GM19043 (cell line): ENCODE results near the gene RUBCNL.
"Not testable (repeated sequence)": the region's sequence is repeated elsewhere in the genome, so short reads cannot be mapped to it uniquely, and the experiment has no call there.

Source experiments
- ATAC-seq: cut with Tn5 transposase; IDR thresholded peaks from one replicate; pipeline ENCODE4 v1.9.1; 2021; ENCODE audit warnings: low read depth; ENCODE audit not compliant: unreplicated experiment

The RUBCNL gene

GRCh38 chr13:46387064-46387851 is at the start of gene RUBCNL:
RUBCNL (minus strand) TSS chr13:46387252; CDS start chr13:46372475, 14,777 bp downstream.
- no peak for ATAC-seq

- ATAC-seq, result not testable (repeated sequence)
These were observed 42.5 kb upstream of the RUBCNL start for GRCh38 chr13:46429558-46429957.

GRCh38 chr13:46405457-46405856 is 18.4 kb upstream of the RUBCNL start:
- ATAC-seq, result no peak

- no peak for ATAC-seq
These were observed 17.7 kb upstream of the RUBCNL start for GRCh38 chr13:46404733-46405100.

GRCh38 chr13:46403851-46404732 is 17.0 kb upstream of the RUBCNL start:
- ATAC-seq, result no peak

- no peak for ATAC-seq
These were observed 15.1 kb upstream of the RUBCNL start for GRCh38 chr13:46402178-46402577.

GRCh38 chr13:46401432-46401831 is 14.4 kb upstream of the RUBCNL start:
- ATAC-seq, result no peak

GRCh38 chr13:46396341-46396740 is 9.3 kb upstream of the RUBCNL start:
- ATAC-seq, result no peak

- ATAC-seq, result no peak
These were observed 5.9 kb upstream of the RUBCNL start for GRCh38 chr13:46392967-46393366.

GRCh38 chr13:46389457-46390451 is 2.7 kb upstream of the RUBCNL start:
- ATAC-seq, result peak; percentile 64

- ATAC-seq, result no peak
These were observed 1.8 kb upstream of the RUBCNL start for GRCh38 chr13:46388846-46389245.

GRCh38 chr13:46388308-46388707 is 1.3 kb upstream of the RUBCNL start:
- no peak for ATAC-seq

- ATAC-seq, result no peak
These were observed 524 bp downstream of the RUBCNL start for GRCh38 chr13:46386392-46387063.

GRCh38 chr13:46385946-46386345 is 1.1 kb downstream of the RUBCNL start:
- ATAC-seq, result no peak

- no peak for ATAC-seq
These were observed 3.7 kb downstream of the RUBCNL start for GRCh38 chr13:46383383-46383782.

GRCh38 chr13:46382224-46382623 is 4.8 kb downstream of the RUBCNL start:
- ATAC-seq, result peak; percentile 28

GRCh38 chr13:46380242-46380641 is 6.8 kb downstream of the RUBCNL start:
- ATAC-seq, result no peak

GRCh38 chr13:46379611-46380010 is 7.4 kb downstream of the RUBCNL start:
- no peak for ATAC-seq

GRCh38 chr13:46378411-46378810 is 8.6 kb downstream of the RUBCNL start:
- no peak for ATAC-seq

GRCh38 chr13:46377554-46377953 is 9.5 kb downstream of the RUBCNL start:
- no peak for ATAC-seq
